ENCODE data around the gene GPN1.
"Not testable (repeated sequence)": the region's sequence is repeated elsewhere in the genome, so short reads cannot be mapped to it uniquely, and the experiment has no call there.

GPN1 gene

GRCh38 chr2:27627963-27628766 lies 685 bp upstream of the GPN1 start:
- DNase-seq: no peak

GRCh38 chr2:27630257-27630656 lies 1.4 kb downstream of the GPN1 start:
- not testable (repeated sequence) for DNase-seq

GRCh38 chr2:27634291-27634690 lies 5.4 kb downstream of the GPN1 start:
- no peak for DNase-seq

GRCh38 chr2:27636766-27637165 lies 7.9 kb downstream of the GPN1 start:
- DNase-seq: no peak

- no peak for DNase-seq
Measured at GRCh38 chr2:27638037-27638637, 9.3 kb downstream of the GPN1 start.

- peak in 1 of 2 experiments; percentile 21 for DNase-seq
Measured at GRCh38 chr2:27638709-27639108, 9.9 kb downstream of the GPN1 start.

- DNase-seq: no peak
Measured at GRCh38 chr2:27640722-27641245, 11.9 kb downstream of the GPN1 start.

- DNase-seq: no peak
Measured at GRCh38 chr2:27645197-27645596, 16.3 kb downstream of the GPN1 start.

GRCh38 chr2:27647289-27647688 lies 18.4 kb downstream of the GPN1 start:
- no peak for DNase-seq

GRCh38 chr2:27647737-27648136 lies 18.9 kb downstream of the GPN1 start:
- DNase-seq: no peak

GRCh38 chr2:27651056-27651455 lies 22.2 kb downstream of the GPN1 start:
- no peak for DNase-seq

- no peak for DNase-seq
Measured at GRCh38 chr2:27652341-27652740, 23.5 kb downstream of the GPN1 start.

GRCh38 chr2:27652790-27653189 lies 23.9 kb downstream of the GPN1 start:
- DNase-seq: no peak

GRCh38 chr2:27653397-27653796 lies 24.5 kb downstream of the GPN1 start:
- no peak for DNase-seq

- no peak for DNase-seq
Measured at GRCh38 chr2:27655155-27655951, 26.5 kb downstream of the GPN1 start.

- DNase-seq: no peak
Measured at GRCh38 chr2:27661371-27661770, 32.5 kb downstream of the GPN1 start.

GRCh38 chr2:27663285-27664153 lies 34.7 kb downstream of the GPN1 start, which contains the start of the genes SLC4A1AP and SUPT7L:
TSS of gene SLC4A1AP (plus strand) at chr2:27663889. CDS start at chr2:27663915, 26 bp downstream.
TSS of gene SUPT7L (minus strand) at chr2:27663614. CDS start at chr2:27662192, 1,422 bp downstream.
- peak; percentile 75 to 80 for DNase-seq

GRCh38 chr2:27664154-27664574 lies 35.3 kb downstream of the GPN1 start:
- DNase-seq: no peak

- no peak for DNase-seq
Measured at GRCh38 chr2:27664622-27665363, 35.9 kb downstream of the GPN1 start.

GRCh38 chr2:27667446-27667845 lies 38.6 kb downstream of the GPN1 start:
- DNase-seq: no peak

- no peak for DNase-seq
Measured at GRCh38 chr2:27671235-27671634, 42.4 kb downstream of the GPN1 start.

Data from activated CD4-positive, alpha-beta T cell treated with anti-CD3 and anti-CD28 coated beads, Interleukin-2, amount 50 U/mL, for 48 hours (primary cell).